ENCODE data around the gene TIGD1. TPM values are rescaled to one million over a fixed set of nuclear protein-coding genes. Genes with fewer than 3 reads are reported as not detected.

TIGD1 gene
- total RNA-seq, 2 donors from 2014 or later: 3.0 to 4.4 TPM

- intact Hi-C loops (cut with DNase I): loop anchor here (10.0 kb wide), 1 partner anchor 53 kb away; no protein-coding TSS in a partner anchor
- Histone ChIP-seq H3K9ac (ENCODE audit: low read depth in 2 of 2, low read length in 2 of 2) (peak overlapping the region; percentile 92 to 94), H3K27me3 (no peaks in the 10 kb centered on the region), H3K4me1 (peaks cover 8% of the 10 kb centered on the region), H3K9me3 (no peaks in the 10 kb centered on the region), H3K4me3 (peak overlapping the region; percentile 92), H3K36me3 (peaks cover 1% of the 10 kb centered on the region), H3K27ac (no peak overlapping the region)
- no peak for TF ChIP-seq CTCF (IDR thresholded peaks at IDR 0.05)
- DNase-seq: no peak
These were observed 1.4 kb upstream of the TIGD1 start for GRCh38 chr2:232551776-232552175.

GRCh38 chr2:232551250-232551638 is 887 bp upstream of the TIGD1 start:
- H3K36me3 ChIP-seq: no peaks in the 10 kb centered on the region
- peak overlapping the region; percentile 92 to 94 for H3K9ac ChIP-seq (ENCODE audit: low read depth in 2 of 2, low read length in 2 of 2)
- DNase-seq: no peak
- TF ChIP-seq CTCF (IDR thresholded peaks at IDR 0.05): no peak
- no peaks in the 10 kb centered on the region for H3K27me3 ChIP-seq
- H3K9me3 ChIP-seq: no peaks in the 10 kb centered on the region
- H3K4me1 ChIP-seq: peaks cover 8% of the 10 kb centered on the region
- peak overlapping the region; percentile 98 for H3K27ac ChIP-seq
- intact Hi-C loops (cut with DNase I): loop anchor here (10.0 kb wide), 1 partner anchor 54 kb away; no protein-coding TSS in a partner anchor
- peak overlapping the region; percentile 92 for H3K4me3 ChIP-seq

- TF ChIP-seq CTCF (IDR thresholded peaks at IDR 0.05): no peak
- Histone ChIP-seq H3K27ac (peak overlapping the region; percentile 98), H3K9ac (ENCODE audit: low read depth in 2 of 2, low read length in 2 of 2) (peak overlapping the region; percentile 92 to 94), H3K4me1 (peaks cover 8% of the 10 kb centered on the region), H3K27me3 (no peaks in the 10 kb centered on the region), H3K36me3 (no peaks in the 10 kb centered on the region), H3K4me3 (peak overlapping the region; percentile 92), H3K9me3 (no peaks in the 10 kb centered on the region)
- no peak for DNase-seq
- intact Hi-C loops (cut with DNase I): loop anchor here (10.0 kb wide), 1 partner anchor 55 kb away; no protein-coding TSS in a partner anchor
These were observed 553 bp downstream of the TIGD1 start for GRCh38 chr2:232549655-232550353.

- H3K27me3 ChIP-seq: no peaks in the 10 kb centered on the region
- TF ChIP-seq CTCF (IDR thresholded peaks at IDR 0.05): no peak
- no peak overlapping the region for H3K9ac ChIP-seq (ENCODE audit: low read depth in 2 of 2, low read length in 2 of 2)
- no peak overlapping the region for H3K4me3 ChIP-seq
- no peak overlapping the region for H3K27ac ChIP-seq
- no peaks in the 10 kb centered on the region for H3K9me3 ChIP-seq
- intact Hi-C loops (cut with DNase I): no loop called here
- H3K36me3 ChIP-seq: no peaks in the 10 kb centered on the region
- peaks cover 8% of the 10 kb centered on the region for H3K4me1 ChIP-seq
- DNase-seq: no peak
These were observed 2.4 kb downstream of the TIGD1 start for GRCh38 chr2:232547991-232548390.

- no peak for TF ChIP-seq CTCF (IDR thresholded peaks at IDR 0.05)
- no peak for DNase-seq
These were observed 4.6 kb downstream of the TIGD1 start for GRCh38 chr2:232545511-232546375.

More at GRCh38 chr2:232545511-232546375, 4.6 kb downstream of the TIGD1 start:
- no peaks in the 10 kb centered on the region for H3K9me3 ChIP-seq
- no peak overlapping the region for H3K4me3 ChIP-seq
- no peaks in the 10 kb centered on the region for H3K27me3 ChIP-seq
- intact Hi-C loops (cut with DNase I): no loop called here
- no peaks in the 10 kb centered on the region for H3K36me3 ChIP-seq
- no peak overlapping the region for H3K27ac ChIP-seq
- H3K4me1 ChIP-seq: peaks cover 3% of the 10 kb centered on the region
- H3K9ac ChIP-seq (ENCODE audit: low read depth in 2 of 2, low read length in 2 of 2): no peak overlapping the region

All from colonic mucosa (tissue), 4 donors.